Vagina (tissue), 2 donors: ENCODE results near the gene ADAMTS2.

Experiments
- CTCF ChIP-seq, 3 experiments: fragments of 450-650 bp in 2 of 3; fragments of 200-600 bp in 1 of 3; sonication (generic) in 1 of 3; IDR thresholded peaks; one replicate each; pipeline ENCODE4 v1.5.1; 2017 to 2019; ENCODE audit warnings: antibody characterized with exemption in 3 of 3, mild to moderate bottlenecking in 2 of 3, moderate library complexity in 2 of 3
- POLR2A ChIP-seq, 2 donors: fragments of 450-650 bp; IDR thresholded peaks; one replicate each; pipeline ENCODE4 v1.6.1; 2017; ENCODE audit warnings: antibody characterized with exemption in 2 of 2, mild to moderate bottlenecking in 2 of 2, moderate library complexity in 2 of 2
- POLR2AphosphoS5 ChIP-seq, 2 donors: sonication (generic); formaldehyde crosslinking; IDR thresholded peaks; one replicate each; pipeline ENCODE4 v1.9.0; 2017; ENCODE audit warnings: antibody characterized with exemption in 2 of 2, mild to moderate bottlenecking in 2 of 2, low read depth in 1 of 2; ENCODE audit not compliant: insufficient read depth in 1 of 2

GRCh38 chr5:179177711-179178575 is 167.3 kb downstream of the ADAMTS2 start:
- TF ChIP-seq CTCF (IDR thresholded peaks at IDR 0.05) = no peak
- TF ChIP-seq POLR2AphosphoS5 (IDR thresholded peaks at IDR 0.05; ENCODE audit: insufficient read depth in 1 of 2, low read depth in 1 of 2) = no peak
- TF ChIP-seq POLR2A (IDR thresholded peaks at IDR 0.05) = no peak
